OCI-LY7 (cell line): ENCODE data around the gene MARS1.

Experiments
- CTCF ChIP-seq: fragments of 200-600 bp; sonication (generic); conservative IDR thresholded peaks from 2 replicates; pipeline ENCODE4 v1.5.1; 2014; ENCODE audit warnings: mild to moderate bottlenecking, antibody characterized with exemption, low read length, moderate library complexity, mixed read lengths
- EZH2phosphoT487 ChIP-seq: fragments of 200-600 bp; sonication (generic); IDR thresholded peaks from 2 replicates; pipeline ENCODE4 v1.6.1; 2018; ENCODE audit warnings: low read depth, borderline replicate concordance, mild to moderate bottlenecking, mixed run types, antibody characterized with exemption, low read length, moderate library complexity, mixed read lengths

GRCh38 chr12:57523706-57524614 is 36.1 kb downstream of the MARS1 start:
- TF ChIP-seq CTCF = no peak
- no peak for TF ChIP-seq EZH2phosphoT487
